ENCODE results near the gene KL. TPM values are rescaled to one million over a fixed set of nuclear protein-coding genes. Genes with fewer than 3 reads are reported as not detected.

Gene KL
- total RNA-seq, 2 donors from 2014 or later, result 0.52 to 1.3 TPM

- no peak for ATAC-seq
- intact Hi-C loops (cut with DNase I), result no loop called here
- H3K9me3 ChIP-seq, result no peaks in the 10 kb centered on the region
- H3K36me3 ChIP-seq (replicated peaks in 1 of 2; ENCODE audit: insufficient read depth in 1 of 2, low read depth in 2 of 2), result no peaks in the 10 kb centered on the region
- no peaks in the 10 kb centered on the region for H3K27me3 ChIP-seq
- DNase-seq, result no peak
- no peak for TF ChIP-seq CTCF (IDR thresholded peaks at IDR 0.05)
- TF ChIP-seq POLR2A (IDR thresholded peaks at IDR 0.05), result no peak
- H3K27ac ChIP-seq, result no peak overlapping the region
- WGBS, 2 donors, result 78 to 86% methylated on average over 3 of the region's 3 CpGs
- H3K4me1 ChIP-seq, result no peaks in the 10 kb centered on the region
- H3K4me3 ChIP-seq, result no peak overlapping the region
These were observed 57.1 kb downstream of the KL start for GRCh38 chr13:33073338-33073737.

- WGBS, 2 donors, result 86 to 87% methylated on average over 10 of the region's 10 CpGs
- Histone ChIP-seq H3K36me3 (replicated peaks in 1 of 2; ENCODE audit: insufficient read depth in 1 of 2, low read depth in 2 of 2) (no peaks in the 10 kb centered on the region), H3K4me3 (no peak overlapping the region), H3K4me1 (no peaks in the 10 kb centered on the region), H3K9me3 (no peaks in the 10 kb centered on the region), H3K27me3 (no peaks in the 10 kb centered on the region), H3K27ac (no peak overlapping the region)
- no peak for TF ChIP-seq CTCF (IDR thresholded peaks at IDR 0.05)
- no peak for TF ChIP-seq POLR2A (IDR thresholded peaks at IDR 0.05)
- ATAC-seq (no peak), DNase-seq (no peak)
- intact Hi-C loops (cut with DNase I), result no loop called here
These were observed 60.1 kb downstream of the KL start for GRCh38 chr13:33076001-33076992.

GRCh38 chr13:33078263-33078662, 62.0 kb downstream of the KL start:
- DNase-seq (no peak), ATAC-seq (no peak)
- intact Hi-C loops (cut with DNase I), result no loop called here
- Histone ChIP-seq H3K36me3 (replicated peaks in 1 of 2; ENCODE audit: insufficient read depth in 1 of 2, low read depth in 2 of 2) (no peaks in the 10 kb centered on the region), H3K4me1 (no peaks in the 10 kb centered on the region), H3K27ac (no peak overlapping the region), H3K9me3 (no peaks in the 10 kb centered on the region), H3K27me3 (no peaks in the 10 kb centered on the region), H3K4me3 (no peak overlapping the region)
- 81 to 84% methylated on average over 3 of the region's 3 CpGs for WGBS, 2 donors
- TF ChIP-seq CTCF (IDR thresholded peaks at IDR 0.05) (no peak), POLR2A (IDR thresholded peaks at IDR 0.05) (no peak)

- Histone ChIP-seq H3K9me3 (no peaks in the 10 kb centered on the region), H3K27ac (no peak overlapping the region), H3K4me1 (no peaks in the 10 kb centered on the region), H3K4me3 (no peak overlapping the region), H3K27me3 (no peaks in the 10 kb centered on the region), H3K36me3 (replicated peaks in 1 of 2; ENCODE audit: insufficient read depth in 1 of 2, low read depth in 2 of 2) (no peaks in the 10 kb centered on the region)
- WGBS, 2 donors, result 73 to 74% methylated on average over 2 of the region's 2 CpGs
- no peak for TF ChIP-seq CTCF (IDR thresholded peaks at IDR 0.05)
- TF ChIP-seq POLR2A (IDR thresholded peaks at IDR 0.05), result no peak
- DNase-seq (no peak), ATAC-seq (no peak)
- intact Hi-C loops (cut with DNase I), result no loop called here
These were observed 63.7 kb downstream of the KL start for GRCh38 chr13:33079960-33080359.
